Heart right ventricle (tissue), 16 donors: Measurements from ENCODE around the gene MEOX1. TPM values are rescaled to one million over a fixed set of nuclear protein-coding genes. Genes with fewer than 3 reads are reported as not detected.

Experiments used
- ATAC-seq, 8 donors: fragments of 200-7000 bp; cut with Tn5 transposase; one replicate each; pipeline ENCODE4 v1.9.1; 2020; ENCODE audit warnings: mild to moderate bottlenecking in 8 of 8, moderate library complexity in 8 of 8, moderate number of reproducible peaks in 1 of 8
- DNase-seq, 2 donors: peaks; one replicate each; pipeline ENCODE4 v3.0.0-alpha.2; 2020
- H3K27ac ChIP-seq, 10 donors: fragments of 200-600 bp; sonication (generic) in 2 of 10; one replicate each; pipeline versions ENCODE4 v1.5.0 to v1.8.0; 2020 to 2022; ENCODE audit warnings: mild to moderate bottlenecking in 3 of 10
- H3K27me3 ChIP-seq, 7 donors: fragments of 200-600 bp; one replicate each; pipeline ENCODE4 v1.8.0; 2021 to 2022; ENCODE audit warnings: mild to moderate bottlenecking in 2 of 7
- H3K36me3 ChIP-seq, 9 donors: fragments of 200-600 bp; sonication (generic) in 1 of 9; one replicate each; pipeline versions ENCODE4 v1.5.0 to v1.8.0; 2020 to 2022; ENCODE audit warnings: mild to moderate bottlenecking in 2 of 9
- H3K4me1 ChIP-seq, 9 donors: fragments of 200-600 bp; sonication (generic) in 1 of 9; one replicate each; pipeline versions ENCODE4 v1.5.0 to v1.8.0; 2020 to 2022; ENCODE audit warnings: mild to moderate bottlenecking in 4 of 9
- H3K4me3 ChIP-seq, 10 donors: fragments of 200-600 bp; sonication (generic) in 2 of 10; one replicate each; pipeline versions ENCODE4 v1.5.0 to v1.8.0; 2020 to 2022; ENCODE audit warnings: mild to moderate bottlenecking in 7 of 10, moderate library complexity in 2 of 10
- H3K9me3 ChIP-seq, 11 donors: fragments of 200-600 bp in 10 of 11; sonication (generic) in 2 of 11; one replicate each; pipeline versions ENCODE4 v1.5.0 to v1.8.0; 2013 to 2022; ENCODE audit warnings: mild to moderate bottlenecking in 2 of 11, control low read depth in 1 of 11, moderate library complexity in 1 of 11
- WGBS, 2 donors: extraction: QIAGEN DNeasy Blood & Tissue Kit; methylation state at CpG; one replicate each; pipeline ENCODE4 v1.1.7; 2013; ENCODE audit warnings: inconsistent platforms in 1 of 2; 5-methylcytosine and 5-hydroxymethylcytosine counted together
- intact Hi-C, 10 donors: fragments of 100-400 bp; cut with DNase I; formaldehyde crosslinking; loops; one replicate each; pipeline versions ENCODE4 v1.11.1 to v1.14.2; 2022
- polyA plus RNA-seq, 2 donors: library from polyadenylated mRNA; stranded (reverse); fragments of 200-250 nt; gene quantifications; one replicate each; pipeline ENCODE4 v1.2.3, GENCODE V29; 2013
- total RNA-seq, 10 donors: library from RNA; stranded (reverse); fragmentation: NEBNext Ultra II Directional in 3 of 10; extraction: Animal tissue kit (Norgen Biotek cat#: 25700) in 3 of 10; gene quantifications; one replicate each; pipeline versions ENCODE4 v1.2.1 to v1.2.4, GENCODE V29; 2021 to 2023
- TF ChIP-seq, protein P1 (sequence below), 9 donors: fragments of 200-600 bp; sonication (generic) in 2 of 9; IDR thresholded peaks; one replicate each; pipeline versions ENCODE4 v1.5.0 to v1.8.0; 2021 to 2022; ENCODE audit warnings: antibody characterized with exemption in 9 of 9, mild to moderate bottlenecking in 5 of 9, moderate library complexity in 1 of 9
- donor health status: Arrhythmogenic right ventricular cardiomyopathy.
- donor health status: ischemic (EF 13 %, LVEDD 7.1; RV severe dilation, severe dysfunction).
- donor health status: healthy with polysubstance abuse.
- donor health status: DM: no; HTN: yes; CAD: no.
- donor health status: DM: no; HTN: no; CAD: no.
- donor health status: ischemic (EF 25% LVEDD 6.9; RV normal size, moderate dysfunction).
- donor health status: ischemic (EF 25% LVEDD 5.7; RV mildly dilated, moderate dysfunction).
- donor health status: healthy.
- donor health status: DM: yes; HTN: yes; CAD: no.
- donor health status: Ischemic cardiomyopathy.
- donor health status: ischemic (EF 35%, LVEDD 5.7; RV mildly dilated, moderate dysfunction).
- donor health status: nonischemic (EF 11% LVEDD 7.7; RV severe dilation, severe dysfunction).
- donor health status: DM: yes; HTN: yes; CAD: no.
- donor health status: PGD.
- donor health status: ischemic (EF 29% LVEDD 5.4; RV normal size, mild dysfunction).
- donor health status: nonischemic (EF 23%, LVEDD 6.1; RV moderate dilation, normal function).

The MEOX1 gene
- total and polyA plus RNA-seq, 12 donors: 6.4 to 25.3 (median 14.8) TPM

DNA sequence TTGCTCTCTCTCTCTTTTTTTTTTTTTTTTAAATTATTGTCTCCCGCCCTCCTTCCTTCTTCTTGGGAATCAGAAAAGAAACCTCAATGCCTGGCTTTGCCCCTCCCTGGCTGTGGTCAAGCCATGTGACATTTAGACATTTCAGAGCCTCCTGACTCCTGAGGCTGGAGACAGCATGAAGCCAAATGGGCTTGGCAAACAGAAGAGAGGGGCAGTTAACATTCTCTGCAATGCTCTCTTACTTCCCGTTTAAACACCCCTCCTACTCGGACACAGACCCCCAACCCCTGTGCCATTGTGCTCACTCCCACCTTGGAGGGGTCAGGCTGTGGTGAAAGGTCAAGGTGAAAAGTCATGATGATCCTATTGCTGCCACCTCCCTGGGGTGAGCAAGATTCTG is 14.7 kb upstream of the MEOX1 start:
- WGBS, 2 donors: 88% methylated on average over 3 of the region's 3 CpGs
- TF ChIP-seq, protein P1, sequence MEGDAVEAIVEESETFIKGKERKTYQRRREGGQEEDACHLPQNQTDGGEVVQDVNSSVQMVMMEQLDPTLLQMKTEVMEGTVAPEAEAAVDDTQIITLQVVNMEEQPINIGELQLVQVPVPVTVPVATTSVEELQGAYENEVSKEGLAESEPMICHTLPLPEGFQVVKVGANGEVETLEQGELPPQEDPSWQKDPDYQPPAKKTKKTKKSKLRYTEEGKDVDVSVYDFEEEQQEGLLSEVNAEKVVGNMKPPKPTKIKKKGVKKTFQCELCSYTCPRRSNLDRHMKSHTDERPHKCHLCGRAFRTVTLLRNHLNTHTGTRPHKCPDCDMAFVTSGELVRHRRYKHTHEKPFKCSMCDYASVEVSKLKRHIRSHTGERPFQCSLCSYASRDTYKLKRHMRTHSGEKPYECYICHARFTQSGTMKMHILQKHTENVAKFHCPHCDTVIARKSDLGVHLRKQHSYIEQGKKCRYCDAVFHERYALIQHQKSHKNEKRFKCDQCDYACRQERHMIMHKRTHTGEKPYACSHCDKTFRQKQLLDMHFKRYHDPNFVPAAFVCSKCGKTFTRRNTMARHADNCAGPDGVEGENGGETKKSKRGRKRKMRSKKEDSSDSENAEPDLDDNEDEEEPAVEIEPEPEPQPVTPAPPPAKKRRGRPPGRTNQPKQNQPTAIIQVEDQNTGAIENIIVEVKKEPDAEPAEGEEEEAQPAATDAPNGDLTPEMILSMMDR (IDR thresholded peaks at IDR 0.05): no peak
- ATAC-seq (no peak), DNase-seq (no peak)
- Histone ChIP-seq H3K4me1 (peaks cover 3 to 31% (median 8%) of the 10 kb centered on the region in 9 donors), H3K4me3 (no peak overlapping the region), H3K36me3 (no peaks in the 10 kb centered on the region), H3K27ac (no peak overlapping the region), H3K9me3 (no peaks in the 10 kb centered on the region), H3K27me3 (no peaks in the 10 kb centered on the region)
- intact Hi-C loops: loop anchor here in 3 of 10 donors (1.0 to 2.0 kb wide), 2 partner anchors 99 to 100 kb away; no protein-coding TSS in a partner anchor

GRCh38 chr17:43674394-43674793 is 12.7 kb upstream of the MEOX1 start:
- Histone ChIP-seq H3K9me3 (no peaks in the 10 kb centered on the region), H3K4me1 (peaks cover 3 to 40% (median 20%) of the 10 kb centered on the region in 9 donors), H3K27me3 (no peaks in the 10 kb centered on the region), H3K4me3 (no peak overlapping the region), H3K27ac (no peak overlapping the region), H3K36me3 (no peaks in the 10 kb centered on the region)
- TF ChIP-seq, protein P1 (IDR thresholded peaks at IDR 0.05): no peak
- no peak for ATAC-seq
- DNase-seq: no peak
- WGBS, 2 donors: 88 to 95% methylated on average over 5 of the region's 5 CpGs
- intact Hi-C loops: loop anchor here in 5 of 10 donors (1.0 to 5.0 kb wide), 4 partner anchors 97 to 152 kb away; no protein-coding TSS in a partner anchor

DNA sequence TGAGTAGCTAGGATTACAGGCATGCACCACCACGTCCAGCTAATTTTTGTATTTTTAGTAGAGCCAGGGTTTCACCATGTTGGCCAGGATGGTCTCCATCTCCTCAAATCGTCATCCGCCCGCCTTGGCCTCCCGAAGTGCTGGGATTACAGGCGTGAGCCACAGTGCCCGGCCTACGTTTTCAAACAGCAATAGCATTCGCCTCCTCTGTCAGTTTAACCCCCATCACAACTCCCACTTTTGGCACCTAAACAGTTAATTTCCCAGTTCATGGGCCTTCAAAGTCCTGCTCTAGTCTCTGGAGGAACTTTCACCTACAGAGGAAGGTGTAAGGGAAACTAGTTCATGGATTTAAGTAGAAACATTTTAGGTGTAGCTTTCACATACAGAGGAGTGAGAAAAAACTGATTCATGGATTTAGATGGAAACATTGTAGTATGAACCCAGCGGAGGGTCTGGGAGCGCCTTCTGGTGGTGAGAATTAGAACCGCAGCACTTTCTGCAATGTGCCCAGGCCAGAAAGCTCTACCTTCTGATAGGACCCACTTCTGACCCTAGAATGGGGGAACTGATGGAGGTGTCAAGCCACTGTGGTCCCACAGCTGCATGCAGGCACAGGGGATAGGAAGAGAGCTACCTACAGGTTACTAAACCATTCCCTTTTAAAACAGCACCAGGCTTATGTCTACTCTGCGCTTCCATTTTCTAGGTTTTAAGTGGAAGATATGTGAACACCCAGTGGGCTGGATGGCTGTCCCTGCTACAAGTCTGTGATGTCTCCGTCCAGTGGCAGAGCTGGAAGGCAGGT is 12.0 kb upstream of the MEOX1 start:
- H3K36me3 ChIP-seq: no peaks in the 10 kb centered on the region
- ATAC-seq (peak; percentile 53 to 78 (median 66)), DNase-seq (peak; percentile 73 to 81)
- intact Hi-C loops: loop anchor here in 7 of 10 donors (1.0 to 5.0 kb wide), 4 partner anchors 96 to 151 kb away; no protein-coding TSS in a partner anchor
- WGBS, 2 donors: 47 to 56% methylated on average over 14 of the region's 14 CpGs
- H3K9me3 ChIP-seq: no peaks in the 10 kb centered on the region
- TF ChIP-seq, protein P1 (IDR thresholded peaks at IDR 0.05): peak; percentile 91 to 99 (median 96)
- H3K4me1 ChIP-seq: peaks cover 3 to 43% (median 20%) of the 10 kb centered on the region in 9 donors
- no peak overlapping the region for H3K4me3 ChIP-seq
- no peaks in the 10 kb centered on the region for H3K27me3 ChIP-seq
- peak overlapping the region in 2 of 10 donors; percentile 54 to 59 for H3K27ac ChIP-seq

DNA sequence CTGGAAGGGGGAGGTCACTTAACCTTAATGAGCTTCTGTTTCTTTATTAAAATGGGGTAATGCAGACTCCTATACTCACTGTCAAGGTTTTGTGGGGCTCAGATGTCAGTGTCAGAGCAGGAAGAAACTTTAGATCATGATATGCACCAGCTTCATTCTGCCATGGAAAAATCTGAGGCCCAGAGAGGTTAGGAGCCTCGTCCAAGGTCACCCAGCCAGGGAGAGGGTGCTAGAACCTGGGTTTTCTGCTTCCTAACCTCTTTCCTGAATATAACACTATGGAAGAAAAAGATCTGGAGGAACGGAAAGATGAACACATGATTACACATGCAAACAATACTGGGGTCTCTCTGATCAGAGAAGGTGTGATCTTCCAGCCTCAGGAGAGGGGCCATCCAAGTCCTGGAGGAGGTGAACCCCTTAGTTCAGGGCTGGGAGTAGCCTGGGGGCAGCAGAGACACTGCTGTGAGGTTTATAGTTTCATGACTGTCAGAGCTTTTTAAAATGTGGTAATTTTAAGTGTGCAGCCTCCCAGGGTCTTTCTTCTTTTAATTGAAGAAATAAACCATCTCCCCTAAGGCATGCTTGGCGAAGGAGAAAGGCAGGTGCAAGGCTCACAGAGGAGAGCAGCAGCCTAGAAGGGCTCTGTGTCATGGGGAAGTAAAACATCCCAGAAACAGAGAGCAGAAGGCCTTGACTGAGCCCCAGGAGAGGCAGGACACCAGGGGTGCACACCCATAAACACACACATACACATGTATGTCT is 10.2 kb upstream of the MEOX1 start:
- WGBS, 2 donors: 93 to 96% methylated on average over 3 of the region's 3 CpGs

More for the DNA sequence above, 10.2 kb upstream of the MEOX1 start:
- Histone ChIP-seq H3K27ac (no peak overlapping the region), H3K27me3 (no peaks in the 10 kb centered on the region), H3K4me3 (no peak overlapping the region), H3K4me1 (peaks cover 0 to 33% (median 20%) of the 10 kb centered on the region in 9 donors), H3K36me3 (no peaks in the 10 kb centered on the region), H3K9me3 (no peaks in the 10 kb centered on the region)
- TF ChIP-seq, protein P1 (IDR thresholded peaks at IDR 0.05): no peak
- intact Hi-C loops: loop anchor here in 2 of 10 donors (2.0 to 5.0 kb wide), 2 partner anchors 95 to 150 kb away; no protein-coding TSS in a partner anchor
- DNase-seq: no peak
- ATAC-seq: no peak
